ENCODE results near the gene SGMS2. TPM values are rescaled to one million over a fixed set of nuclear protein-coding genes. Genes with fewer than 3 reads are reported as not detected.
A peak's percentile ranks its signal among the peaks of the same experiment; 100 is the strongest.
"Not testable (repeated sequence)": the region's sequence is repeated elsewhere in the genome, so short reads cannot be mapped to it uniquely, and the experiment has no call there.

Gene SGMS2
- polyA plus RNA-seq, 2 donors, result 2.4 to 8.5 TPM

DNA sequence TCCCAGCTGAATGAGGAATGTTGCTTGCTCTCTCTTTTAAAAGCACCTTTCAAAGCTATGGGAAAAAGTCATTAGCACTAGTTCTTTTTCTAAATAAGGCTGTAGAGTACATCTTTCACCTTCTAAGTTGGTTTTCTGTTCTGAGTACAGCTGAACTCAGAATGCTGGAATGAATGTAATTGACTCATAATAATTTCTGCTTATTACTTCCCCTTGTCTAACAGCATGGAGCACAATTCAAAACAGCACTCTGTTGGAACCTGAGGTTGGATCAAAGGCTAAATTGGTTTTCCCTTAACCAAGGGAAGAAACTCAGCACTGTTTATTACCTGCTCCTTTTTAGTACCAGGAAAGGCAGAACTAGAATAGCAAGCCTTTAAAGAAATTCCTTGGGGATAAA, 73.1 kb downstream of the SGMS2 start:
- no peaks in the 10 kb centered on the region for H3K9me3 ChIP-seq (ENCODE audit: control insufficient read depth in 2 of 2, insufficient read depth in 1 of 2, low read depth in 1 of 2, low read length in 1 of 2)
- peaks cover 0 to 3% of the 10 kb centered on the region in 2 donors for H3K36me3 ChIP-seq (ENCODE audit: control insufficient read depth in 2 of 2, insufficient read depth in 2 of 2, low read length in 1 of 2)
- H3K4me3 ChIP-seq (ENCODE audit: low read depth in 1 of 2, low read length in 2 of 2), result no peak overlapping the region
- H3K27me3 ChIP-seq (ENCODE audit: control insufficient read depth in 1 of 2, insufficient read depth in 2 of 2, low read length in 2 of 2), result no peaks in the 10 kb centered on the region
- H3K27ac ChIP-seq (ENCODE audit: low read depth in 2 of 2, low read length in 1 of 2), result no peak overlapping the region
- H3K4me1 ChIP-seq (ENCODE audit: control insufficient read depth in 2 of 2, insufficient read depth in 2 of 2, low read length in 1 of 2), result no peaks in the 10 kb centered on the region

DNA sequence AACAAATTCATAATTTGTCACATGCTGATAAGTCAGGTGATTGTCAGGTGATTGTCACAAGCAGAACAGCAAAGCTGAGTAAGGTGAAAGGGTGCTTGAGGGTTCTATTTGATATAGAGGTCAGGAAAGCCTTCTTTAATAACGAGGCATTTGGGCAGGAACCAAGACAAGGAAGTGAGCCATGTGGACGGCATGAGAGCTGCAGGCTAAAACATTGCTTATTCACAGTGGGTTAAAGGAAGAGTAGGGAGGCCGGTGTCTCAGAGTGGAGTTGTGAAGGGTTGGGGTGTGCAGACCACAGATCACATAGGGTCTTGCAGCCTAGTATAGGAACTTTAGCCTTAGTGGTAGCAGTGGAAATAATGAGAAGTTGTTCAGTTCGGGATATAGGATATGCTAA, 75.3 kb downstream of the SGMS2 start:
- H3K27ac ChIP-seq (ENCODE audit: low read depth in 2 of 2, low read length in 1 of 2), result peak overlapping the region in 1 of 2 donors; percentile 13
- 75 to 82% methylated on average over 4 of the region's 4 CpGs for WGBS, 2 donors
- no peaks in the 10 kb centered on the region for H3K9me3 ChIP-seq (ENCODE audit: control insufficient read depth in 2 of 2, insufficient read depth in 1 of 2, low read depth in 1 of 2, low read length in 1 of 2)
- no peak overlapping the region for H3K4me3 ChIP-seq (ENCODE audit: low read depth in 1 of 2, low read length in 2 of 2)
- H3K36me3 ChIP-seq (ENCODE audit: control insufficient read depth in 2 of 2, insufficient read depth in 2 of 2, low read length in 1 of 2), result peaks cover 0 to 3% of the 10 kb centered on the region in 2 donors
- H3K4me1 ChIP-seq (ENCODE audit: control insufficient read depth in 2 of 2, insufficient read depth in 2 of 2, low read length in 1 of 2), result no peaks in the 10 kb centered on the region
- no peaks in the 10 kb centered on the region for H3K27me3 ChIP-seq (ENCODE audit: control insufficient read depth in 1 of 2, insufficient read depth in 2 of 2, low read length in 2 of 2)

DNA sequence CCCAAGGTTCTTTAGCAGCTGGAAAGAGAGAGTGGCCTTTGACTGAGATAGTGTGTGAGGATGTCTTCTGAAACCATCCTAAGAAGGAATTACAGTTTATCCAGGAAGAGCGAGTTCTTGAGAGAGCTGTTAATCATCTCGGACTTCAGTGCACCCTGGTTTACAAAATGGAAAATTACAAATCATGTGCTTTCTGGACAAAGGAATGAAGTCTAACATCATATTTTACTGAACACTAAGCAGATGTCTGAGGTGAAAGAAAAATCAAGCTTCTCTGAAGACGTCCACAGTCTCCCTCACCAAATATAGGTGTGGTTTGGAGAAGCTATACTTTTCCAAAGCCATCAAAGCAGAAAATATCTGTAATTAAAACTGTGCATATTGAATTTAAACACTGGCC, 75.8 kb downstream of the SGMS2 start:
- H3K4me1 ChIP-seq (ENCODE audit: control insufficient read depth in 2 of 2, insufficient read depth in 2 of 2, low read length in 1 of 2), result no peaks in the 10 kb centered on the region
- no peak overlapping the region for H3K27ac ChIP-seq (ENCODE audit: low read depth in 2 of 2, low read length in 1 of 2)
- no peaks in the 10 kb centered on the region for H3K9me3 ChIP-seq (ENCODE audit: control insufficient read depth in 2 of 2, insufficient read depth in 1 of 2, low read depth in 1 of 2, low read length in 1 of 2)
- H3K4me3 ChIP-seq (ENCODE audit: low read depth in 1 of 2, low read length in 2 of 2), result no peak overlapping the region
- peaks cover 0 to 3% of the 10 kb centered on the region in 2 donors for H3K36me3 ChIP-seq (ENCODE audit: control insufficient read depth in 2 of 2, insufficient read depth in 2 of 2, low read length in 1 of 2)
- WGBS, 2 donors, result 83 to 88% methylated on average over 3 of the region's 3 CpGs
- no peaks in the 10 kb centered on the region for H3K27me3 ChIP-seq (ENCODE audit: control insufficient read depth in 1 of 2, insufficient read depth in 2 of 2, low read length in 2 of 2)

DNA sequence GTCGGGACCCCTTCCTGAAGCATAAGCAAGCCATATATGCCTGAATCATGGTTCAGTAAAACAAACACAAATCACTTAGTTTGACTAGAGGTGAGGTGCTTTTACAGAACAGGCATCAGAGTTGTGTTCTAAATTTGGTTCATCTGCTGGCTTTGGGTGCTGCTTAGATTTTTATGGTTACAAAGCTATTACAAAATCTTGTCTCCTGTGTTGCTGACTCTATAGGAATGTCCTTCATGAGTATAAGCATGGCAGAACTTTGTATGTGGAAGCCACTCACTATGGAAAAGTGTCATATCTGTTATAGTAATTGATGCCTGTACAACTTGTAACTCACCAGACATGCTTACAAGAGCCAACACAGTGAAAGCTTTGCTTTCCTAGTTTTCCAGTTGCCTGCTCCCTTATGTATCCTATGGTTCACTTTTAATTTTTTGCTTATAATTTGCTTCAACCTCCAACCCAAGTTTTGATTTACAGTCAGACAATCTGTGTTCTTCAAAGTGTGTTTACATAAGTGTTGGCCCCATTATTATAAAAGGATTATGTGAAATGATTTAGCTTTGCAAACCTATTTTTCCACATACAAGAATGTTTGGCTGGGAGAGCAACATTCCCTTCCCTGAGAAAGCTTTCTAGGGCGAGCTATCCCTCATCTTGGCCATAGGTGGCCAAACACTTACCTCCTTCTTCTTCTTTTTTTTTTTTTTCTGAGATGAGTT, 76.6 kb downstream of the SGMS2 start:
- no peaks in the 10 kb centered on the region for H3K4me1 ChIP-seq (ENCODE audit: control insufficient read depth in 2 of 2, insufficient read depth in 2 of 2, low read length in 1 of 2)
- no peak overlapping the region for H3K4me3 ChIP-seq (ENCODE audit: low read depth in 1 of 2, low read length in 2 of 2)
- H3K9me3 ChIP-seq (ENCODE audit: control insufficient read depth in 2 of 2, insufficient read depth in 1 of 2, low read depth in 1 of 2, low read length in 1 of 2), result no peaks in the 10 kb centered on the region
- WGBS, 2 donors, result 68 to 80% methylated on average over 2 of the region's 2 CpGs
- H3K36me3 ChIP-seq (ENCODE audit: control insufficient read depth in 2 of 2, insufficient read depth in 2 of 2, low read length in 1 of 2), result peaks cover 0 to 3% of the 10 kb centered on the region in 2 donors
- no peaks in the 10 kb centered on the region for H3K27me3 ChIP-seq (ENCODE audit: control insufficient read depth in 1 of 2, insufficient read depth in 2 of 2, low read length in 2 of 2)
- no peak overlapping the region for H3K27ac ChIP-seq (ENCODE audit: low read depth in 2 of 2, low read length in 1 of 2)

DNA sequence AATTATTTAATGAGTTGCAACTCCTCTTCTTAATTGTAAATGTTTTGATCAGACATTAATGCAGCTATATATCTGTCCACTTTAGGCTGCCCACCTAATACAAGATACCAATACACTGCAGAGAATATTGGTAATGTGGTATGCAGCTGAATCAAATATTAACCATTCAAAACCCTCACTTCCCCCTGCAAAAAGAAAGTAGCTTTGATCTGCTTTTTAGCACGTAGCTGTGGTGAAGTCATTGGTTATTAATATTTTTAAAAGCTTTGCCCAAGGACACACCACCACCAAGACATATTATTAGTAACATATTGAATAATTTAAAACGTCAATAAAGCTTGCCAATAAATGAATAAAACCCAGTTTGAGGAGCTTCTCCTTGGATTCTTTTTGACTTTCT, 78.0 kb downstream of the SGMS2 start:
- H3K27ac ChIP-seq (ENCODE audit: low read depth in 2 of 2, low read length in 1 of 2), result no peak overlapping the region
- WGBS, 2 donors, result 79 to 87% methylated on average over 2 of the region's 2 CpGs
- H3K4me1 ChIP-seq (ENCODE audit: control insufficient read depth in 2 of 2, insufficient read depth in 2 of 2, low read length in 1 of 2), result no peaks in the 10 kb centered on the region
- H3K27me3 ChIP-seq (ENCODE audit: control insufficient read depth in 1 of 2, insufficient read depth in 2 of 2, low read length in 2 of 2), result no peaks in the 10 kb centered on the region
- H3K4me3 ChIP-seq (ENCODE audit: low read depth in 1 of 2, low read length in 2 of 2), result no peak overlapping the region
- H3K36me3 ChIP-seq (ENCODE audit: control insufficient read depth in 2 of 2, insufficient read depth in 2 of 2, low read length in 1 of 2), result peaks cover 0 to 3% of the 10 kb centered on the region in 2 donors
- H3K9me3 ChIP-seq (ENCODE audit: control insufficient read depth in 2 of 2, insufficient read depth in 1 of 2, low read depth in 1 of 2, low read length in 1 of 2), result no peaks in the 10 kb centered on the region

DNA sequence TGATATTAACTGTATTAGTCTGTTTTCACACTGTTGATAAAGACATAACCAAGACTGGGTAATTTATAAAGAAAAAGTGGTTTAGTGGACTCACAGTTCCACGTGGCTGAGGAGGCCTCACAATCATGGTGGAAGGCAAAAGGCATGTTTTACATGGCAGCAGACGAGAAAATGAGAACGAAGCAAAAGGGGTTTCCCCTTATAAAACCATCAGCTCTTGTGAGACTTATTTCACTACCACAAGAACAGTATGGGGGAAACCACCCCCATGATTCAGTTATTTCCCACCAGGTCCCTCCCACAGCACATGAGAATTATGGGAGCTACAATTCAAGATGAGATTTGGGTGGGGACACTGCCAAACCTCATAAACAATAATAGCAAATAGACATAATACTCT, 80.3 kb downstream of the SGMS2 start:
- not testable (repeated sequence) for H3K27me3 ChIP-seq (ENCODE audit: control insufficient read depth in 1 of 2, insufficient read depth in 2 of 2, low read length in 2 of 2); H3K9me3 ChIP-seq (ENCODE audit: control insufficient read depth in 2 of 2, insufficient read depth in 1 of 2, low read depth in 1 of 2, low read length in 1 of 2); H3K4me3 ChIP-seq (ENCODE audit: low read depth in 1 of 2, low read length in 2 of 2); H3K36me3 ChIP-seq (ENCODE audit: control insufficient read depth in 2 of 2, insufficient read depth in 2 of 2, low read length in 1 of 2); H3K4me1 ChIP-seq (ENCODE audit: control insufficient read depth in 2 of 2, insufficient read depth in 2 of 2, low read length in 1 of 2); H3K27ac ChIP-seq (ENCODE audit: low read depth in 2 of 2, low read length in 1 of 2)
- WGBS, 2 donors, result 79 to 83% methylated on average over 3 of the region's 3 CpGs

DNA sequence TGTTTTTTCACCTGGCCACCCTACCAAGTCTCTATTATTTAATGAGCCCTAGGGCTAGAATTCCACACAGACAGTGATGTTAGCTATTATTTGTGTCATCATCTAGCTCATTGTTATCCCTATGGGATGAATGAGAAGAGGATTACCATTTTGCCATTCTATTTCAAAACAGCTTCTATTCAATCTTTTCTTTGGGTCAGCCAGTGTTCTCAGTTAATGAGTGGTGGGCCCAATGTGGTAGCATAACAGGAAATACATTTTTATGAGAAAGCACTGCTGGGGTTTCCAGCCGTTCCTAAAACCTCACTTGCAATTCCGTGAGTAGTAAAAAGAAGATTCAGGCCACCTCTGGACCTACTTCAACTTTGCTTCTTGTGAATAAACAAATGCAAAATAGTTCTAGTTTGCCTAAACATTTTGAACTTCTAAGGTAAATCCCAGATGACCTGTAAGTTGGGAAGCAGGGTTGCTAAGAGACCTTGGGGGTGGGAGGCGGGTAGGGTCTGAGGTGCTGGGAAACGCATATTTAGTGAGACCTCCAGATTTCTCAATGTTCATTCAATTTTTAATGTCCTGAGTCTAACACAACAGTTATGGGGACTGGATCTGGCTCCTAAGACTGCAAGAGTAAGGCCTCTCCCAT, 81.8 kb downstream of the SGMS2 start:
- WGBS, 2 donors, result 94% methylated on average over 4 of the region's 4 CpGs
- H3K36me3 ChIP-seq (ENCODE audit: control insufficient read depth in 2 of 2, insufficient read depth in 2 of 2, low read length in 1 of 2), result peaks cover 0 to 3% of the 10 kb centered on the region in 2 donors
- H3K4me3 ChIP-seq (ENCODE audit: low read depth in 1 of 2, low read length in 2 of 2), result no peak overlapping the region

DNA sequence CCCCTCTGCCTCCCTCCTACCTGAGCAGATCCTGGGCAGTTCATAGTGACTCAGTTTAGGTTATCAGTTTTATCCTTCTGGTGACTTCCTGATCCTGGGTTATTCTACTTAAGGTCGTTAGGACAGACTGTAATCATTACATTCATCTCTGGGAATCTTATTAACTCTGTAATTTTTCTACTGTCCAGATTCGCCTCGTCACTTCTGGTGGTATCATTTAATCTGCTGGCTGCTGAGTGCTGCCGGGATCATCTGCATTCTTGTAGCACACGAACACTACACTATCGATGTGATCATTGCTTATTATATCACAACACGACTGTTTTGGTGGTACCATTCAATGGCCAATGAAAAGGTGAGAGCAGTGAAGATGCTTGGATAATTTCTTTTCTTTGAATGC, 83.6 kb downstream of the SGMS2 start:
- no peak overlapping the region for H3K27ac ChIP-seq (ENCODE audit: low read depth in 2 of 2, low read length in 1 of 2)
- H3K36me3 ChIP-seq (ENCODE audit: control insufficient read depth in 2 of 2, insufficient read depth in 2 of 2, low read length in 1 of 2), result peaks cover 0 to 3% of the 10 kb centered on the region in 2 donors
- H3K4me3 ChIP-seq (ENCODE audit: low read depth in 1 of 2, low read length in 2 of 2), result no peak overlapping the region
- 90 to 93% methylated on average over 7 of the region's 7 CpGs for WGBS, 2 donors
- no peaks in the 10 kb centered on the region for H3K27me3 ChIP-seq (ENCODE audit: control insufficient read depth in 1 of 2, insufficient read depth in 2 of 2, low read length in 2 of 2)
- H3K4me1 ChIP-seq (ENCODE audit: control insufficient read depth in 2 of 2, insufficient read depth in 2 of 2, low read length in 1 of 2), result no peaks in the 10 kb centered on the region
- H3K9me3 ChIP-seq (ENCODE audit: control insufficient read depth in 2 of 2, insufficient read depth in 1 of 2, low read depth in 1 of 2, low read length in 1 of 2), result no peaks in the 10 kb centered on the region

More for the DNA sequence above, 81.8 kb downstream of the SGMS2 start:
- Histone ChIP-seq H3K9me3 (ENCODE audit: control insufficient read depth in 2 of 2, insufficient read depth in 1 of 2, low read depth in 1 of 2, low read length in 1 of 2) (no peaks in the 10 kb centered on the region), H3K27ac (ENCODE audit: low read depth in 2 of 2, low read length in 1 of 2) (no peak overlapping the region), H3K27me3 (ENCODE audit: control insufficient read depth in 1 of 2, insufficient read depth in 2 of 2, low read length in 2 of 2) (no peaks in the 10 kb centered on the region), H3K4me1 (ENCODE audit: control insufficient read depth in 2 of 2, insufficient read depth in 2 of 2, low read length in 1 of 2) (no peaks in the 10 kb centered on the region)

DNA sequence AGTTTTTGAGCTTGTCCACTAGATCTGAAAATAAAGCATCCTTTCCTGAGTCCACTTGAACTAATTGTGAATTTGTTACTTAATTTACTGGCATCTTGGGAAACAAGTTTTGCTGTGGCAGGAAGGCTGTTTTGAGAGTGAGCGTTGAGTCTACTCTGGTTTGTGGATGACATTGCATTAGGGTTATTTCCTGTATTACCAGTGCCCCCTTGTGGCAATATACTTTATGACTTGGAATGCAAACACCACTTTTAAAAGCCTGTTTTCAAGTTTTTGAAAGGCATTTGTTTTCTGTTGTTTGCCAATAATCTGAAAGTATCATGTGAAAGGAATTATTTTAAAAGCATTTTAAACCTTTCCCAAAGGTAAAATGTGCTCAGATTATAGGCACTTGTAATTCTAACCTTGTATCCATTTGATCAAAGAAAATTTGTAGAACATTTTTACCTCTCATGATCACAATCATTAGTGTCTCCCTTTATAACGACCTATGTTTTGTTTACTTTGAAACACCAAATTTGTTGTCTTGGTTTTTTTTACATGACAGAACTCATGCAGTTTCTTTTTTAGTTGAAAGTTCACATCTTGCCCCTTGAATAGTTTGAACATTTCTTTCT, 88.7 kb downstream of the SGMS2 start:
- no peaks in the 10 kb centered on the region for H3K4me1 ChIP-seq (ENCODE audit: control insufficient read depth in 2 of 2, insufficient read depth in 2 of 2, low read length in 1 of 2)
- no peaks in the 10 kb centered on the region for H3K9me3 ChIP-seq (ENCODE audit: control insufficient read depth in 2 of 2, insufficient read depth in 1 of 2, low read depth in 1 of 2, low read length in 1 of 2)
- no peak overlapping the region for H3K4me3 ChIP-seq (ENCODE audit: low read depth in 1 of 2, low read length in 2 of 2)
- no peaks in the 10 kb centered on the region for H3K27me3 ChIP-seq (ENCODE audit: control insufficient read depth in 1 of 2, insufficient read depth in 2 of 2, low read length in 2 of 2)
- peaks cover 0 to 3% of the 10 kb centered on the region in 2 donors for H3K36me3 ChIP-seq (ENCODE audit: control insufficient read depth in 2 of 2, insufficient read depth in 2 of 2, low read length in 1 of 2)
- 19 to 20% methylated on average over 2 of the region's 2 CpGs for WGBS, 2 donors
- no peak overlapping the region for H3K27ac ChIP-seq (ENCODE audit: low read depth in 2 of 2, low read length in 1 of 2)
